Neural cell (in vitro differentiated cells): ENCODE measurements around the gene SLC24A3.

Experiments used
- CTCF ChIP-seq: fragments of 450-650 bp; IDR thresholded peaks from 2 replicates; pipeline ENCODE4 v1.5.1; 2014; ENCODE audit warnings: antibody characterized with exemption, mild to moderate bottlenecking, moderate library complexity; ENCODE audit not compliant: poor library complexity, severe bottlenecking
- EP300 ChIP-seq: fragments of 450-650 bp; conservative IDR thresholded peaks from 2 replicates; pipeline ENCODE4 v1.6.1; 2014; ENCODE audit warnings: antibody characterized with exemption, mild to moderate bottlenecking, moderate library complexity; ENCODE audit not compliant: poor library complexity, severe bottlenecking
- EZH2 ChIP-seq: fragments of 200-600, 300-800 bp; shearing (Covaris generic), sonication (generic); IDR thresholded peaks from 2 replicates; pipeline ENCODE4 v1.6.1; 2014; ENCODE audit warnings: antibody characterized with exemption, low read length, borderline replicate concordance, mild to moderate bottlenecking; ENCODE audit not compliant: insufficient read depth, poor library complexity, severe bottlenecking
- POLR2AphosphoS5 ChIP-seq: IDR thresholded peaks from 2 replicates; pipeline ENCODE4 v1.6.1; 2012
- RAD21 ChIP-seq: fragments of 450-650 bp; conservative IDR thresholded peaks from 2 replicates; pipeline ENCODE4 v1.6.1; 2014; ENCODE audit warnings: antibody characterized with exemption, mild to moderate bottlenecking, moderate library complexity
- TAF1 ChIP-seq: IDR thresholded peaks from 2 replicates; pipeline ENCODE4 v1.6.1; 2012; ENCODE audit warnings: low read depth
- TF ChIP-seq, protein P1 (sequence below): IDR thresholded peaks from 2 replicates; pipeline ENCODE4 v1.6.1; 2012; ENCODE audit warnings: borderline replicate concordance

- TF ChIP-seq CTCF (no peak), TAF1 (no peak), POLR2AphosphoS5 (no peak), EZH2 (no peak), EP300 (no peak), RAD21 (no peak)
- TF ChIP-seq, protein P1, sequence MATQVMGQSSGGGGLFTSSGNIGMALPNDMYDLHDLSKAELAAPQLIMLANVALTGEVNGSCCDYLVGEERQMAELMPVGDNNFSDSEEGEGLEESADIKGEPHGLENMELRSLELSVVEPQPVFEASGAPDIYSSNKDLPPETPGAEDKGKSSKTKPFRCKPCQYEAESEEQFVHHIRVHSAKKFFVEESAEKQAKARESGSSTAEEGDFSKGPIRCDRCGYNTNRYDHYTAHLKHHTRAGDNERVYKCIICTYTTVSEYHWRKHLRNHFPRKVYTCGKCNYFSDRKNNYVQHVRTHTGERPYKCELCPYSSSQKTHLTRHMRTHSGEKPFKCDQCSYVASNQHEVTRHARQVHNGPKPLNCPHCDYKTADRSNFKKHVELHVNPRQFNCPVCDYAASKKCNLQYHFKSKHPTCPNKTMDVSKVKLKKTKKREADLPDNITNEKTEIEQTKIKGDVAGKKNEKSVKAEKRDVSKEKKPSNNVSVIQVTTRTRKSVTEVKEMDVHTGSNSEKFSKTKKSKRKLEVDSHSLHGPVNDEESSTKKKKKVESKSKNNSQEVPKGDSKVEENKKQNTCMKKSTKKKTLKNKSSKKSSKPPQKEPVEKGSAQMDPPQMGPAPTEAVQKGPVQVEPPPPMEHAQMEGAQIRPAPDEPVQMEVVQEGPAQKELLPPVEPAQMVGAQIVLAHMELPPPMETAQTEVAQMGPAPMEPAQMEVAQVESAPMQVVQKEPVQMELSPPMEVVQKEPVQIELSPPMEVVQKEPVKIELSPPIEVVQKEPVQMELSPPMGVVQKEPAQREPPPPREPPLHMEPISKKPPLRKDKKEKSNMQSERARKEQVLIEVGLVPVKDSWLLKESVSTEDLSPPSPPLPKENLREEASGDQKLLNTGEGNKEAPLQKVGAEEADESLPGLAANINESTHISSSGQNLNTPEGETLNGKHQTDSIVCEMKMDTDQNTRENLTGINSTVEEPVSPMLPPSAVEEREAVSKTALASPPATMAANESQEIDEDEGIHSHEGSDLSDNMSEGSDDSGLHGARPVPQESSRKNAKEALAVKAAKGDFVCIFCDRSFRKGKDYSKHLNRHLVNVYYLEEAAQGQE: no peak
Measured at GRCh38 chr20:19683188-19683587, 470.7 kb downstream of the SLC24A3 start.
